CD14-positive monocyte (primary cell): Measurements from ENCODE around the gene NFIC. TPM values are rescaled to one million over a fixed set of nuclear protein-coding genes. Genes with fewer than 3 reads are reported as not detected.

Experiments used
- DNase-seq, 3 donors: peaks; one replicate each; pipeline ENCODE4 v3.0.0-alpha.2; 2011 to 2022
- H2AFZ ChIP-seq: 2 replicates; pipeline ENCODE4 v1.6.0; 2012; ENCODE audit warnings: mild to moderate bottlenecking, low read depth, low read length, inconsistent platforms; ENCODE audit not compliant: insufficient read depth, poor library complexity, severe bottlenecking
- H3K27ac ChIP-seq, 2 donors: 1 replicate in 1 of 2; 2 replicates in 1 of 2; pipeline ENCODE4 v1.5.1; 2012 to 2013; ENCODE audit warnings: low read length in 2 of 2, control low read depth in 1 of 2, inconsistent platforms in 1 of 2, low read depth in 1 of 2, mild to moderate bottlenecking in 1 of 2
- H3K27me3 ChIP-seq, 2 donors: one replicate each; pipeline versions ENCODE4 v1.6.0 to v1.6.1; 2011 to 2013; ENCODE audit warnings: low read length in 2 of 2; ENCODE audit not compliant: control insufficient read depth in 2 of 2, insufficient read depth in 2 of 2
- H3K36me3 ChIP-seq, 2 donors: replicated peaks in 1 of 2; 1 replicate in 1 of 2; 2 replicates in 1 of 2; pipeline versions ENCODE4 v1.5.1 to v1.6.1; 2012 to 2013; ENCODE audit warnings: low read length in 2 of 2, control low read depth in 1 of 2, inconsistent platforms in 1 of 2, mild to moderate bottlenecking in 1 of 2; ENCODE audit not compliant: insufficient read depth in 2 of 2, control insufficient read depth in 1 of 2
- H3K4me1 ChIP-seq, 2 donors: 1 replicate in 1 of 2; 2 replicates in 1 of 2; pipeline versions ENCODE4 v1.5.1 to v1.6.1; 2012 to 2013; ENCODE audit warnings: low read length in 2 of 2, control low read depth in 1 of 2, inconsistent platforms in 1 of 2, mild to moderate bottlenecking in 1 of 2, moderate library complexity in 1 of 2; ENCODE audit not compliant: insufficient read depth in 2 of 2, control insufficient read depth in 1 of 2
- H3K4me2 ChIP-seq: replicated peaks from 2 replicates; pipeline ENCODE3; 2012; ENCODE audit warnings: low read length, moderate library complexity, mild to moderate bottlenecking; ENCODE audit not compliant: poor library complexity, severe bottlenecking; ENCODE audit errors: extremely low read depth
- H3K4me3 ChIP-seq, 3 experiments: fragments of 200-600 bp in 1 of 3; sonication (generic) in 1 of 3; replicated peaks in 1 of 3; 1 replicate in 2 of 3; 2 replicates in 1 of 3; pipeline ENCODE4 v1.5.1; 2011 to 2013; ENCODE audit warnings: low read length in 3 of 3, mild to moderate bottlenecking in 3 of 3, control low read depth in 2 of 3, low read depth in 2 of 3, inconsistent platforms in 1 of 3, moderate library complexity in 1 of 3
- H3K79me2 ChIP-seq: 2 replicates; pipeline ENCODE4 v1.6.0; 2012; ENCODE audit warnings: mild to moderate bottlenecking, control low read depth, inconsistent platforms, low read length, moderate library complexity; ENCODE audit not compliant: insufficient read depth
- H3K9ac ChIP-seq: 2 replicates; pipeline ENCODE4 v1.6.0; 2017; ENCODE audit warnings: low read length, mild to moderate bottlenecking; ENCODE audit not compliant: insufficient read depth, poor library complexity, severe bottlenecking
- H3K9me3 ChIP-seq, 2 donors: replicated peaks in 1 of 2; 1 replicate in 1 of 2; 2 replicates in 1 of 2; pipeline versions ENCODE4 v1.5.1 to v1.6.1; 2012 to 2013; ENCODE audit warnings: low read length in 2 of 2, control low read depth in 1 of 2; ENCODE audit not compliant: control insufficient read depth in 1 of 2, insufficient read depth in 1 of 2
- H4K20me1 ChIP-seq: 2 replicates; pipeline ENCODE4 v1.6.0; 2012; ENCODE audit warnings: mild to moderate bottlenecking, low read length, control low read depth, moderate library complexity; ENCODE audit not compliant: insufficient read depth
- H3K27ac Mint-ChIP-seq, 7 donors: one replicate each; pipeline ENCODE4 v1.8.0; 2020; ENCODE audit warnings: mild to moderate bottlenecking in 7 of 7, mixed read lengths in 7 of 7, moderate library complexity in 6 of 7, inconsistent platforms in 2 of 7
- H3K27me3 Mint-ChIP-seq, 3 donors: one replicate each; pipeline ENCODE4 v1.8.0; 2021 to 2022; ENCODE audit warnings: low read depth in 3 of 3, mild to moderate bottlenecking in 3 of 3, mixed read lengths in 3 of 3, moderate library complexity in 3 of 3, inconsistent platforms in 1 of 3
- H3K36me3 Mint-ChIP-seq, 2 donors: one replicate each; pipeline ENCODE4 v1.8.0; 2020; ENCODE audit warnings: mixed read lengths in 2 of 2, inconsistent platforms in 1 of 2, mild to moderate bottlenecking in 1 of 2
- H3K4me1 Mint-ChIP-seq: one replicate; pipeline ENCODE4 v1.8.0; 2020; ENCODE audit warnings: mild to moderate bottlenecking, mixed read lengths
- H3K4me3 Mint-ChIP-seq, 2 donors: one replicate each; pipeline ENCODE4 v1.8.0; 2020; ENCODE audit warnings: mild to moderate bottlenecking in 2 of 2, mixed read lengths in 2 of 2, moderate library complexity in 1 of 2
- H3K9me3 Mint-ChIP-seq, 7 donors: one replicate each; pipeline ENCODE4 v1.8.0; 2020 to 2022; ENCODE audit warnings: mixed read lengths in 7 of 7, mild to moderate bottlenecking in 6 of 7, moderate library complexity in 6 of 7, inconsistent platforms in 2 of 7
- WGBS: methylation state at CpG from one replicate; pipeline ENCODE4 v1.1.5; 2013; ENCODE audit warnings: missing lambda C conversion rate; ENCODE audit not compliant: insufficient coverage; 5-methylcytosine and 5-hydroxymethylcytosine counted together
- intact Hi-C, 2 donors: fragments of 100-400 bp; cut with micrococcal nuclease; formaldehyde crosslinking; loops; one replicate each; pipeline versions ENCODE4 v1.15.0 to v1.15.1; 2023
- polyA plus RNA-seq, 3 donors: library from polyadenylated mRNA; depleted of rRNA in 1 of 3; unstranded in 2 of 3; stranded (reverse) in 1 of 3; fragments of 300-500 nt in 2 of 3; fragments of >200 nt in 1 of 3; fragmentation: Illumina TruSeq in 2 of 3; gene quantifications; 1 replicate in 2 of 3; 2 replicates in 1 of 3; pipeline ENCODE4 v1.2.3, GENCODE V29; 2012 to 2021
- TF ChIP-seq, protein P1 (sequence below): fragments of 200-600 bp; IDR thresholded peaks from one replicate; pipeline ENCODE4 v1.8.0; 2022; ENCODE audit warnings: antibody characterized with exemption, mild to moderate bottlenecking

NFIC gene
- polyA plus RNA-seq, 3 donors: 7.0 to 13.8 (median 11.5) TPM

DNA sequence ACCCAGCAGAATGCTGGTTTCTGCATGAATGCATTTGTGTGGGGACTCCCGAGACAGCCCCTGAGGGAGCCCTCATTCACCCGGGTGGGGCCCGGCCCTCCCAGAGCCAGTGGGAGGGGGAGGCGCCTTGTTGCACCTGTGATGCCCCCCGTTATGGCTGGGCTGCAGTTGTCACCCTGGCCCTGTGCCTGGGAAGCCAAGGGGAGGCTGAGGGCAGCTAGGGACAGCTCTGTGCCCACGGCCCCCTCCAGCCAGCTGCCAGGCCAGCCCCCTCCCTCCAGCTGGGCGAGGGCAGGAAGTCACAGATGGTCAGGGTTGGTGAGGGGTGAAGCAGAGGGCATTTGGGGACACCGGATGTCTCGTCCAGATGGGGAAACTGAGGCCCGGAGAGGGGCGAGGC lies 26.1 kb downstream of the NFIC start:
- H3K4me1 Mint-ChIP-seq: peaks cover 14% of the 10 kb centered on the region
- peaks cover 0 to 3% (median 0%) of the 10 kb centered on the region in 7 donors for H3K9me3 Mint-ChIP-seq
- intact Hi-C loops: no loop called here
- no peaks in the 10 kb centered on the region for H3K27me3 Mint-ChIP-seq
- WGBS: 82% methylated on average over 10 of the region's 11 CpGs
- H3K79me2 ChIP-seq: peaks cover 100% of the 10 kb centered on the region
- H3K27me3 ChIP-seq: no peaks in the 10 kb centered on the region
- peaks cover 99% of the 10 kb centered on the region for H4K20me1 ChIP-seq
- H3K9ac ChIP-seq: no peak overlapping the region
- H3K27ac ChIP-seq: no peak overlapping the region
- no peak for DNase-seq
- H3K4me3 Mint-ChIP-seq: no peak overlapping the region
- H3K4me2 ChIP-seq: no peak overlapping the region
- no peaks in the 10 kb centered on the region for H3K9me3 ChIP-seq
- no peak overlapping the region for H3K4me3 ChIP-seq
- TF ChIP-seq, protein P1, sequence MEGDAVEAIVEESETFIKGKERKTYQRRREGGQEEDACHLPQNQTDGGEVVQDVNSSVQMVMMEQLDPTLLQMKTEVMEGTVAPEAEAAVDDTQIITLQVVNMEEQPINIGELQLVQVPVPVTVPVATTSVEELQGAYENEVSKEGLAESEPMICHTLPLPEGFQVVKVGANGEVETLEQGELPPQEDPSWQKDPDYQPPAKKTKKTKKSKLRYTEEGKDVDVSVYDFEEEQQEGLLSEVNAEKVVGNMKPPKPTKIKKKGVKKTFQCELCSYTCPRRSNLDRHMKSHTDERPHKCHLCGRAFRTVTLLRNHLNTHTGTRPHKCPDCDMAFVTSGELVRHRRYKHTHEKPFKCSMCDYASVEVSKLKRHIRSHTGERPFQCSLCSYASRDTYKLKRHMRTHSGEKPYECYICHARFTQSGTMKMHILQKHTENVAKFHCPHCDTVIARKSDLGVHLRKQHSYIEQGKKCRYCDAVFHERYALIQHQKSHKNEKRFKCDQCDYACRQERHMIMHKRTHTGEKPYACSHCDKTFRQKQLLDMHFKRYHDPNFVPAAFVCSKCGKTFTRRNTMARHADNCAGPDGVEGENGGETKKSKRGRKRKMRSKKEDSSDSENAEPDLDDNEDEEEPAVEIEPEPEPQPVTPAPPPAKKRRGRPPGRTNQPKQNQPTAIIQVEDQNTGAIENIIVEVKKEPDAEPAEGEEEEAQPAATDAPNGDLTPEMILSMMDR: no peak
- H2AFZ ChIP-seq: no peak overlapping the region
- peaks cover 13 to 22% of the 10 kb centered on the region in 2 donors for H3K36me3 ChIP-seq
- peaks cover 20 to 55% of the 10 kb centered on the region in 2 donors for H3K36me3 Mint-ChIP-seq
- no peak overlapping the region for H3K27ac Mint-ChIP-seq
- H3K4me1 ChIP-seq: no peaks in the 10 kb centered on the region

DNA sequence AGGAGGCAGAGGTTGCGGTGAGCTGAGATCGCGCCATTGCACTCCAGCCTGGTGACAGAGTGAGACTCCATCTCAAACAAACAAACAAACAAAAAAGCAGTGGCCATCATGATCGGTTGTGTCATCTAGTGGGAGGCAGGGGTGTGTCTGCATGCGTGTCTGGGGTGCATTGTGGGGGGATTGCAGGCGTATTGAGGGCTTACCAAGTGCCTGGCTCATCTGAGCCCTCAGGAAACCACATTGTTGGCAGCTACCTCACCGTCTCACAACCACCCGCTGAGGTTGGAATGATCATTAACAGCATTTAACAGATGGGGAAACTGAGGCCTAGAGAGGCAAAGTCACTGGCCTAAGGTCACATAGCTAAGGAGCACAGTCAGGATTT lies 30.5 kb downstream of the NFIC start:
- no peaks in the 10 kb centered on the region for H3K4me1 ChIP-seq
- DNase-seq: no peak
- WGBS: 73% methylated on average over 4 of the region's 8 CpGs

More for the DNA sequence above, 30.5 kb downstream of the NFIC start:
- peaks cover 0 to 4% (median 0%) of the 10 kb centered on the region in 7 donors for H3K9me3 Mint-ChIP-seq
- no peak overlapping the region for H3K9ac ChIP-seq
- no peaks in the 10 kb centered on the region for H3K27me3 ChIP-seq
- no peaks in the 10 kb centered on the region for H3K9me3 ChIP-seq
- H3K4me2 ChIP-seq: no peak overlapping the region
- no peak overlapping the region for H3K4me3 ChIP-seq
- intact Hi-C loops: no loop called here
- H4K20me1 ChIP-seq: peaks cover 98% of the 10 kb centered on the region
- TF ChIP-seq, protein P1: no peak
- H3K79me2 ChIP-seq: peaks cover 99% of the 10 kb centered on the region
- H3K4me3 Mint-ChIP-seq: no peak overlapping the region
- no peaks in the 10 kb centered on the region for H3K27me3 Mint-ChIP-seq
- peaks cover 9% of the 10 kb centered on the region for H3K4me1 Mint-ChIP-seq
- H3K36me3 ChIP-seq: peaks cover 12 to 26% of the 10 kb centered on the region in 2 donors
- H3K27ac Mint-ChIP-seq: peak overlapping the region in 4 of 7 donors; percentile 40 to 64 (median 51)
- peaks cover 14 to 53% of the 10 kb centered on the region in 2 donors for H3K36me3 Mint-ChIP-seq
- peak overlapping the region in 1 of 2 donors; percentile 27 for H3K27ac ChIP-seq
- H2AFZ ChIP-seq: no peak overlapping the region
